ENCODE results near the gene GANAB.
"Not testable (repeated sequence)": the region's sequence is repeated elsewhere in the genome, so short reads cannot be mapped to it uniquely, and the experiment has no call there.

The GANAB gene

GRCh38 chr11:62646825-62647608 is 604 bp upstream of the GANAB start:
- Histone ChIP-seq H3K9ac (ENCODE audit: low read length) (no peak overlapping the region), H3K36me3 (ENCODE audit: control insufficient read depth, low read depth, low read length) (peaks cover 30% of the 10 kb centered on the region), H3K27ac (ENCODE audit: low read length) (no peak overlapping the region), H3K4me3 (ENCODE audit: low read length) (no peak overlapping the region), H3K27me3 (ENCODE audit: control insufficient read depth, insufficient read depth, low read length) (no peaks in the 10 kb centered on the region), H3K9me3 (ENCODE audit: control insufficient read depth, low read depth, low read length) (no peaks in the 10 kb centered on the region), H3K4me1 (ENCODE audit: control insufficient read depth, low read depth, low read length) (no peaks in the 10 kb centered on the region)

- Histone ChIP-seq H3K9ac (ENCODE audit: low read length) (peak overlapping the region; percentile 98), H3K36me3 (ENCODE audit: control insufficient read depth, low read depth, low read length) (peaks cover 30% of the 10 kb centered on the region), H3K4me3 (ENCODE audit: low read length) (peak overlapping the region; percentile 99), H3K4me1 (ENCODE audit: control insufficient read depth, low read depth, low read length) (no peaks in the 10 kb centered on the region), H3K9me3 (ENCODE audit: control insufficient read depth, low read depth, low read length) (no peaks in the 10 kb centered on the region), H3K27ac (ENCODE audit: low read length) (peak overlapping the region; percentile 96), H3K27me3 (ENCODE audit: control insufficient read depth, insufficient read depth, low read length) (no peaks in the 10 kb centered on the region)
These were observed 805 bp downstream of the GANAB start for GRCh38 chr11:62645671-62645945.

- Histone ChIP-seq H3K36me3 (ENCODE audit: control insufficient read depth, low read depth, low read length) (peaks cover 28% of the 10 kb centered on the region), H3K27ac (ENCODE audit: low read length) (no peak overlapping the region), H3K4me1 (ENCODE audit: control insufficient read depth, low read depth, low read length) (no peaks in the 10 kb centered on the region), H3K9me3 (ENCODE audit: control insufficient read depth, low read depth, low read length) (no peaks in the 10 kb centered on the region), H3K9ac (ENCODE audit: low read length) (no peak overlapping the region), H3K27me3 (ENCODE audit: control insufficient read depth, insufficient read depth, low read length) (no peaks in the 10 kb centered on the region), H3K4me3 (ENCODE audit: low read length) (no peak overlapping the region)
These were observed 2.2 kb downstream of the GANAB start for GRCh38 chr11:62644220-62644619.

DNA sequence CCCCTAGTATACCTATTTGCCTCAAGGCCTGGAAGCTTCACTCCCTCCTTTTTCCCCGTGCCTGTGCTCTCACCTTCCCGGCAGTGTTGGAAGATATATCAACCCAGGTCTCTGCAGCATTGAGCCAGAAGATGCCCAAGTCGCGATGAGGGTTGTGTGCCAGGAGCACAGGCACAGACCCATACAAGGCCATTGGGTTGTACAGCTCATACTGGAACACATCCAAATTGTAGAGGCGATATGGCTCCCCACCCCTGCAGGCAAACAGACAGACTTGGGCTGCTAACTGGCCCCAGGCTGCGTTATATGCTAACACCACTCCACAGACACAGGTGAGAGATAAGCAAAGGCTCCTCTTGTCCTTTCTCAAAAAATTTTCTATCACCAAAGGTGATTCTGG is 13.9 kb downstream of the GANAB start:
- no peak overlapping the region for H3K4me3 ChIP-seq (ENCODE audit: low read length)
- no peak overlapping the region for H3K27ac ChIP-seq (ENCODE audit: low read length)
- H3K4me1 ChIP-seq (ENCODE audit: control insufficient read depth, low read depth, low read length): no peaks in the 10 kb centered on the region
- no peak overlapping the region for H3K9ac ChIP-seq (ENCODE audit: low read length)
- H3K36me3 ChIP-seq (ENCODE audit: control insufficient read depth, low read depth, low read length): peaks cover 86% of the 10 kb centered on the region
- no peaks in the 10 kb centered on the region for H3K27me3 ChIP-seq (ENCODE audit: control insufficient read depth, insufficient read depth, low read length)
- no peaks in the 10 kb centered on the region for H3K9me3 ChIP-seq (ENCODE audit: control insufficient read depth, low read depth, low read length)

DNA sequence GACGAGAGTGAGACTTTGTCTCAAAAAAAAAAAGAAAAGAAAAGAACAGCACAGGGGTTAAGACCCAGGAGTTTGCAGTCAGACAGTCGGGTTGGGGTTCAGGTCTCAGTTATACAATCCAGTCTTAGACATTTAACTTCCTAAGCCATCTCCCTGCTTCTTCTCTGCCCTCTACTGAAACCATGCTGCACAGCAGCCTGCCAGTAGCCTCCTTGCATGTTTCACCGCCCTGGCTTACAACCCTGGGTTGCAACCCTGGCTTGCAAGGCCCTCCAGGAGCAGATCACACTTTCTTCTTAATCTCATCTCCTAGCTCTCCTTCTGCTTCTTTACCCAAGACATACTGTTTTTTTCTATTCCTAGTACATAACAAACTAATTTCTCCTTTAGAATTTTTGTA is 18.7 kb downstream of the GANAB start:
- no peaks in the 10 kb centered on the region for H3K4me1 ChIP-seq (ENCODE audit: control insufficient read depth, low read depth, low read length)
- peaks cover 74% of the 10 kb centered on the region for H3K36me3 ChIP-seq (ENCODE audit: control insufficient read depth, low read depth, low read length)
- H3K27me3 ChIP-seq (ENCODE audit: control insufficient read depth, insufficient read depth, low read length): no peaks in the 10 kb centered on the region
- no peak overlapping the region for H3K4me3 ChIP-seq (ENCODE audit: low read length)
- no peaks in the 10 kb centered on the region for H3K9me3 ChIP-seq (ENCODE audit: control insufficient read depth, low read depth, low read length)
- no peak overlapping the region for H3K27ac ChIP-seq (ENCODE audit: low read length)
- no peak overlapping the region for H3K9ac ChIP-seq (ENCODE audit: low read length)

DNA sequence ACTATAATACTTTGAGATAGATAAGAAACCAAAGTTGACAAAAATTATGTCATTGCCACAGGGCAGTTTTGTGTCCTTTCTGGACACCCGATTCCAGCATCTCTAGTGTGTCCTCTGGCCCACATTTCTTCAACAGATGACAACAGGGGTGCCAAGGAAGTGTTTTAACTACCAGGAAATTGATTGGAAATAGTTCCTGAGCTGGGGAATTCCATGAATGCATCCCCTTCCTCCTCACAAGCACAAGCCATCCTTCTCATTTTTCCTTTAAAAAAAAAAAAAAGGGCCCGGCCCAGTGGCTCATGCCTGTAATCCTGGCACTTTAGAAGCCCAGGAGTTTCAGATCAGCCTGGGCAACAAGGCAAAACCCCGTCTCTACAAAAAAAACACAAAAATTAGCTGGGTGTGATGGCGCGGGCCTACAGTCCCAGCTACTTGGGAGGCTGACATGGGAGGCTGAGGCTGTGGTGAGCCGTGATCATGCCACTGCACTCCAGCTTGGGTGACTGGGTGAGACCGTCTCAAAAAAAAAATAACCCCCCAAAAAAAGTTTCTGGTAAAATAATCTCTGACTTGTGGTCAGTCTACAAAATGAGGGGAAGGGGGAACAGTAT is 23.8 kb downstream of the GANAB start:
- H3K9ac ChIP-seq (ENCODE audit: low read length): peak overlapping the region; percentile 24
- peaks cover 27% of the 10 kb centered on the region for H3K36me3 ChIP-seq (ENCODE audit: control insufficient read depth, low read depth, low read length)
- H3K4me3 ChIP-seq (ENCODE audit: low read length): peak overlapping the region; percentile 37
- H3K9me3 ChIP-seq (ENCODE audit: control insufficient read depth, low read depth, low read length): no peaks in the 10 kb centered on the region
- no peaks in the 10 kb centered on the region for H3K27me3 ChIP-seq (ENCODE audit: control insufficient read depth, insufficient read depth, low read length)
- peaks cover 6% of the 10 kb centered on the region for H3K4me1 ChIP-seq (ENCODE audit: control insufficient read depth, low read depth, low read length)
- peak overlapping the region; percentile 43 for H3K27ac ChIP-seq (ENCODE audit: low read length)

DNA sequence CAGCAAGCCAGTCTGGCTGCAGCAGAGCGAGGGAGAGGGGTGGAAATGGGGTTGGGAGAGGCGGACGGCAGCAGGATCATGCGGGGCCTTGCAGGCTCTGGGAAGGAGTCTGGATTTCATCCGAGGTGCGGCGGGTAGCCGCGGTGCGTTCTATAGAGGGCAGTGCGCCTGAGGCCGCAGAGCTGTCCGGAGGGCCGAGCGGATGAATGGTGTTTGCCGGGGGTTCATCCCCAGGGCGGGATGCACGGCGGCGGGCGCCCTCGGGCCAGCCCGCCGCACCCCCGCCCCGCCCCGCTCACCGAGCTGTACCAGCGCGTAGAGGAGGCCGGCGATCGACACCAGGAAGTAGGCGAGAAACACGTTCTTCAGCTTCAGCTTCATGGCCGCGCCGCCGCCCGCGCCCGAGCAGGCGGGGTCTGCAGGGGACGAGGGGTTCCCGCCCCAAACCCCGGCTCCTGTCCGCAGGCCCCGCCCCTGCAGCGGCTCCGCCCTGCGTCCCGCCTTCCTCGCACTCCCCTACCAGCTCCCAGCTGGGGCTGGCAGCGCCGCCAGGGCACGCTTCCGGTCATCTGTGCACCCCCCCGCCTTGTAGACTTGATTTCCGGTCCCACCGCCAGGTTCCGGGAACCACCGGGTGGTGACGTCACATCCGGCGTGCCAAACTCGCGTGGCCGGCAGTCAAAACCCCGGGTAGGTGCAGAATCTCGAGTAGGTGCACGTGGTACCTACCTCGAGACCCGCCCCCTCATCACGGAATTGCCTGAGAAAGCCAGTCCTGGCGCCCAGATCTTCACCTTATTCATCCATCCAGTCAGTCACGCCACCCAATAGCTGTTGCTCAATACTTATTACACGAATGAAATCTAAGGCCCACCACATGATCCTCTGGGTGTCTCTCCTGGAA is 24.6 kb downstream of the GANAB start, which contains the start of gene B3GAT3:
Gene B3GAT3 (minus strand): TSS at position 420 of the 904 bp plus-strand sequence. CDS start 39 bp downstream, at position 381.
- Histone ChIP-seq H3K27me3 (ENCODE audit: control insufficient read depth, insufficient read depth, low read length) (no peaks in the 10 kb centered on the region), H3K4me1 (ENCODE audit: control insufficient read depth, low read depth, low read length) (peaks cover 6% of the 10 kb centered on the region), H3K9ac (ENCODE audit: low read length) (peak within 1 kb of the TSS; percentile 74), H3K4me3 (ENCODE audit: low read length) (peak within 1 kb of the TSS; percentile 83), H3K9me3 (ENCODE audit: control insufficient read depth, low read depth, low read length) (no peaks in the 10 kb centered on the region), H3K27ac (ENCODE audit: low read length) (peak within 1 kb of the TSS; percentile 43), H3K36me3 (ENCODE audit: control insufficient read depth, low read depth, low read length) (peaks cover 21% of the 10 kb centered on the region)

DNA sequence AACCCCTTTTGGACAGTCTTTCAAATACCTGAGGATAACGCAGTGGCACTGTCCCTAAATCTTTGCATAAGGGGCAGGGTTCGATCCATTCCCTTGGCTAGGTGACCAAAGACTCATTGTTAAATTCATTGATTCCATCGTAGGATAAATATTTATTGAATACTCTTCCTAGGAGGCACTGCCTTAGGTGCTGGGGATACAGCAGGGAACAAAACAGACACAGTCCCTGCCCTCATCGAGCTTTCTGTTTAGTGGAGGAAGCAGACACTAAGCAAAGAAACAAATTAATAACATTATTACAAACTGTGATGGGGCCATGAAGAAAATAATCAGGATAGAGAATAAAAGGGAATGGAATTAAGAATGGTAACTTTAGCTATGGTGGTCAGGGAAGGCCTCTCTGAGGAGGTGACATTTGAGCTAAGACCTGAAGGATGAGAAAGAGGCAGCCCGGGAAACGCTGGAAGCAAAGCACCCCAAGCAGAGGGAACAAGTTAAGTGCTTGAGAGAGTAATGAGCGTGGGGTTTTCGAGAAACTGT is 25.3 kb downstream of the GANAB start:
- Histone ChIP-seq H3K27me3 (ENCODE audit: control insufficient read depth, insufficient read depth, low read length) (no peaks in the 10 kb centered on the region), H3K4me3 (ENCODE audit: low read length) (peak overlapping the region; percentile 83), H3K36me3 (ENCODE audit: control insufficient read depth, low read depth, low read length) (peaks cover 14% of the 10 kb centered on the region), H3K27ac (ENCODE audit: low read length) (peak overlapping the region; percentile 41), H3K9ac (ENCODE audit: low read length) (peak overlapping the region; percentile 74), H3K9me3 (ENCODE audit: control insufficient read depth, low read depth, low read length) (no peaks in the 10 kb centered on the region), H3K4me1 (ENCODE audit: control insufficient read depth, low read depth, low read length) (peaks cover 6% of the 10 kb centered on the region)

DNA sequence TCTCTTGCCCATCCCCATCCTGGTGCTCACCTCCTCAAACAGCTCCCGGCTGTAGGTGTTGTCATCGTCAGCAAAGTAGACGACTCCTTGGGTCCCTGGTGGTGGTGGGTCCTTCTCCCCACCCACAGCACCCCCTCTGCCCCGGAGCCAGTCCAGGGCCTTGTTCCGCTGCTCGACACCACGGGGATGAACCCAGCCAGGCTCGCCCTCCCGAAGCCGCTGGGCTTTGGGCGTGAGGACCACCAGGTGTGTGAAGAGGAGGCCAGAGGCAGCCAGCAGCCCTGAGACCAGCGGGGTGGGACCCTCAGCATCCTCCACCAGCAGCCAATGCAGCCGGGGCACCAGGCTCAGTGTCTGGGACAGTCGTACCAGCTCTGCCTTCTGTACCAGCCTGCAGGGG is 29.5 kb downstream of the GANAB start:
- H3K36me3 ChIP-seq (ENCODE audit: control insufficient read depth, low read depth, low read length); H3K9ac ChIP-seq (ENCODE audit: low read length); H3K27me3 ChIP-seq (ENCODE audit: control insufficient read depth, insufficient read depth, low read length); H3K27ac ChIP-seq (ENCODE audit: low read length); H3K9me3 ChIP-seq (ENCODE audit: control insufficient read depth, low read depth, low read length); H3K4me3 ChIP-seq (ENCODE audit: low read length); H3K4me1 ChIP-seq (ENCODE audit: control insufficient read depth, low read depth, low read length): not testable (repeated sequence)

DNA sequence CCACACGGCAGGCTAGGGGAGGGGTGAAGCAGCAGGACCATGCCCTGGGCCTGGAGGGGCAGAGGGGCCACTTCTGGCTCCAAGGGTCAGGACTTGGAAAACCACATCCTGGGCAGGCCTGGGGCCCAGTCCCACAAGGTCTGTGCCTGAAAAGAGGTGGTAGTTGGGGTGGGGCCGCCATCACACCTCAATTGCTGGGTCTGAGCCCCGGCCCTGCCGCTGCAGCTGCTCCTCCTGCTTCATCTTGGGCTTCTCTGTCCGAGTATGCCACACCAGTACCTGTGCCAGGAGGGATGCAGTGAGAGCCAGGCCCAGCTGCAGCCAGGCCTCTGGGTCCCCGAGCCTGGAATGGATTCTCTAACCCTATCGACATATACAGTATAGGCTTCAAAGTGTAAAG is 30.9 kb downstream of the GANAB start:
- Histone ChIP-seq H3K36me3 (ENCODE audit: control insufficient read depth, low read depth, low read length) (peaks cover 3% of the 10 kb centered on the region), H3K4me1 (ENCODE audit: control insufficient read depth, low read depth, low read length) (peaks cover under 1% of the 10 kb centered on the region), H3K27me3 (ENCODE audit: control insufficient read depth, insufficient read depth, low read length) (peaks cover 11% of the 10 kb centered on the region), H3K9me3 (ENCODE audit: control insufficient read depth, low read depth, low read length) (no peaks in the 10 kb centered on the region), H3K4me3 (ENCODE audit: low read length) (no peak overlapping the region), H3K27ac (ENCODE audit: low read length) (no peak overlapping the region), H3K9ac (ENCODE audit: low read length) (no peak overlapping the region)

- Histone ChIP-seq H3K9ac (ENCODE audit: low read length) (no peak overlapping the region), H3K4me3 (ENCODE audit: low read length) (no peak overlapping the region), H3K36me3 (ENCODE audit: control insufficient read depth, low read depth, low read length) (peaks cover 3% of the 10 kb centered on the region)
These were observed 32.1 kb downstream of the GANAB start for GRCh38 chr11:62614275-62614674.

More at GRCh38 chr11:62614275-62614674, 32.1 kb downstream of the GANAB start:
- no peak overlapping the region for H3K27ac ChIP-seq (ENCODE audit: low read length)
- no peaks in the 10 kb centered on the region for H3K4me1 ChIP-seq (ENCODE audit: control insufficient read depth, low read depth, low read length)
- H3K9me3 ChIP-seq (ENCODE audit: control insufficient read depth, low read depth, low read length): no peaks in the 10 kb centered on the region
- peaks cover 11% of the 10 kb centered on the region for H3K27me3 ChIP-seq (ENCODE audit: control insufficient read depth, insufficient read depth, low read length)
